HEK293T (cell line): Measurements from ENCODE around the gene SP100.

Source experiments
- CTCF ChIA-PET: fragments of 350-600 bp; formaldehyde crosslinking; extraction: SDS; loops from one replicate; lab custom pipeline; 2021; ENCODE audit warnings: antibody characterized with exemption, inconsistent platforms; lab: Yijun Ruan, JAX
- POLR2A ChIA-PET: fragments of 350-600 bp; formaldehyde crosslinking; extraction: SDS; loops from one replicate; lab custom pipeline; 2020; ENCODE audit warnings: antibody characterized with exemption, inconsistent platforms; lab: Yijun Ruan, JAX
- DNase-seq: peaks from one replicate; pipeline ENCODE4 v3.0.0; 2012; ENCODE audit warnings: mixed read lengths; ENCODE audit errors: extremely low spot score
- ARNT ChIP-seq: fragments of 450-650 bp; IDR thresholded peaks from 2 replicates; pipeline ENCODE4 v1.6.1; 2017; ENCODE audit warnings: mild to moderate bottlenecking
- BHLHE40 ChIP-seq: fragments of 450-650 bp; IDR thresholded peaks from 2 replicates; pipeline ENCODE4 v1.6.1; 2016; ENCODE audit warnings: mild to moderate bottlenecking, moderate library complexity, borderline replicate concordance
- CTBP1 ChIP-seq: fragments of 450-650 bp; IDR thresholded peaks from 2 replicates; pipeline ENCODE4 v1.6.1; 2016; ENCODE audit warnings: borderline replicate concordance
- ELF4 ChIP-seq: fragments of 450-650 bp; IDR thresholded peaks from 2 replicates; pipeline ENCODE4 v1.6.1; 2017; ENCODE audit warnings: antibody characterized with exemption
- FOXA1 ChIP-seq: fragments of 450-650 bp; IDR thresholded peaks from 2 replicates; pipeline ENCODE4 v1.6.1; 2016; ENCODE audit warnings: mild to moderate bottlenecking
- FOXK2 ChIP-seq: fragments of 450-650 bp; IDR thresholded peaks from 2 replicates; pipeline ENCODE4 v1.6.1; 2016; ENCODE audit warnings: mild to moderate bottlenecking
- FOXM1 ChIP-seq: fragments of 450-650 bp; IDR thresholded peaks from 2 replicates; pipeline ENCODE4 v1.6.1; 2017; ENCODE audit warnings: mild to moderate bottlenecking, borderline replicate concordance
- HDGF ChIP-seq: fragments of 450-650 bp; IDR thresholded peaks from 2 replicates; pipeline ENCODE4 v1.6.1; 2017; ENCODE audit warnings: antibody characterized with exemption, borderline replicate concordance
- L3MBTL2 ChIP-seq: fragments of 450-650 bp; conservative IDR thresholded peaks from 2 replicates; pipeline ENCODE4 v1.6.1; 2016; ENCODE audit warnings: mild to moderate bottlenecking
- LEF1 ChIP-seq: fragments of 450-650 bp; IDR thresholded peaks from 2 replicates; pipeline ENCODE4 v1.6.1; 2017; ENCODE audit warnings: mild to moderate bottlenecking, borderline replicate concordance
- NFRKB ChIP-seq: fragments of 450-650 bp; IDR thresholded peaks from 2 replicates; pipeline ENCODE4 v1.6.1; 2016; ENCODE audit warnings: mild to moderate bottlenecking, moderate library complexity
- SP1 ChIP-seq: fragments of 450-650 bp; IDR thresholded peaks from 2 replicates; pipeline ENCODE4 v1.6.1; 2017
- SUZ12 ChIP-seq: fragments of 450-650 bp; IDR thresholded peaks from 2 replicates; pipeline ENCODE4 v1.6.1; 2016; ENCODE audit warnings: mild to moderate bottlenecking
- TARDBP ChIP-seq: fragments of 450-650 bp; IDR thresholded peaks from 2 replicates; pipeline ENCODE4 v1.6.1; 2016
- ZNF384 ChIP-seq: fragments of 450-650 bp; IDR thresholded peaks from 2 replicates; pipeline ENCODE4 v1.6.1; 2016
- TF ChIP-seq, protein P1 (sequence below): fragments of 450-650 bp; IDR thresholded peaks from 2 replicates; pipeline ENCODE4 v1.6.1; 2016

The SP100 gene

GRCh38 chr2:230569298-230569697 is 153.3 kb downstream of the SP100 start:
- ChIA-PET CTCF (no interaction called here), POLR2A (no interaction called here)
- no peak for DNase-seq
- TF ChIP-seq LEF1 (no peak), SUZ12 (no peak), NFRKB (no peak), TARDBP (no peak), ARNT (no peak), FOXM1 (no peak), ZNF384 (no peak), CTBP1 (no peak), FOXA1 (no peak), FOXK2 (no peak), ELF4 (no peak), SP1 (no peak), BHLHE40 (no peak), L3MBTL2 (no peak), HDGF (no peak)
- TF ChIP-seq, protein P1, sequence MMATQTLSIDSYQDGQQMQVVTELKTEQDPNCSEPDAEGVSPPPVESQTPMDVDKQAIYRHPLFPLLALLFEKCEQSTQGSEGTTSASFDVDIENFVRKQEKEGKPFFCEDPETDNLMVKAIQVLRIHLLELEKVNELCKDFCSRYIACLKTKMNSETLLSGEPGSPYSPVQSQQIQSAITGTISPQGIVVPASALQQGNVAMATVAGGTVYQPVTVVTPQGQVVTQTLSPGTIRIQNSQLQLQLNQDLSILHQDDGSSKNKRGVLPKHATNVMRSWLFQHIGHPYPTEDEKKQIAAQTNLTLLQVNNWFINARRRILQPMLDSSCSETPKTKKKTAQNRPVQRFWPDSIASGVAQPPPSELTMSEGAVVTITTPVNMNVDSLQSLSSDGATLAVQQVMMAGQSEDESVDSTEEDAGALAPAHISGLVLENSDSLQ: no peak

DNA sequence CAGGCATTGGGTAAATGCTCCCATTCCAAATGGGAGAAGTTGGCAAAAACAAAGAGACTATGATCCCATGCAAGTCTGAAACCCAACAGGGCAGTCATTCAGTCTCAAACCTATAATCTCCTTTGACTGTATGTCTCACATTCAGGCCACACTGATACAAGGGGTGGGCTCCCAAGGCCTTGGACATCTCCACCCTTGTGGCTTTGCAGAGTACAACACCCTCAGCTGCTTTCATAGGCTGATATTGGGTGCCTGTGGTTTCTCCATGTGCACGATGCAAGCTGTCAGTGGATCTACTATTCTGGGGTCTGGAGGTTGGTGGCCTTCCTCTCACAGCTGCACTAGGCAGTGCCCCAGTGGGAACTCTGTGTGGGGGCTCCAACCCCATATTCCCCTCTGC is 155.0 kb downstream of the SP100 start:
- ChIA-PET POLR2A (no interaction called here), CTCF (no interaction called here)
- DNase-seq: no peak
- TF ChIP-seq SUZ12: no peak
- no peak for TF ChIP-seq HDGF
- TF ChIP-seq SP1: no peak
- no peak for TF ChIP-seq ZNF384
- TF ChIP-seq BHLHE40: no peak
- no peak for TF ChIP-seq FOXM1
- TF ChIP-seq ELF4: no peak
- no peak for TF ChIP-seq L3MBTL2
- TF ChIP-seq TARDBP: no peak
- TF ChIP-seq NFRKB: no peak
- TF ChIP-seq CTBP1: no peak
- TF ChIP-seq LEF1: no peak
- no peak for TF ChIP-seq FOXK2
- no peak for TF ChIP-seq FOXA1
- no peak for TF ChIP-seq ARNT
- TF ChIP-seq, protein P1: no peak

DNA sequence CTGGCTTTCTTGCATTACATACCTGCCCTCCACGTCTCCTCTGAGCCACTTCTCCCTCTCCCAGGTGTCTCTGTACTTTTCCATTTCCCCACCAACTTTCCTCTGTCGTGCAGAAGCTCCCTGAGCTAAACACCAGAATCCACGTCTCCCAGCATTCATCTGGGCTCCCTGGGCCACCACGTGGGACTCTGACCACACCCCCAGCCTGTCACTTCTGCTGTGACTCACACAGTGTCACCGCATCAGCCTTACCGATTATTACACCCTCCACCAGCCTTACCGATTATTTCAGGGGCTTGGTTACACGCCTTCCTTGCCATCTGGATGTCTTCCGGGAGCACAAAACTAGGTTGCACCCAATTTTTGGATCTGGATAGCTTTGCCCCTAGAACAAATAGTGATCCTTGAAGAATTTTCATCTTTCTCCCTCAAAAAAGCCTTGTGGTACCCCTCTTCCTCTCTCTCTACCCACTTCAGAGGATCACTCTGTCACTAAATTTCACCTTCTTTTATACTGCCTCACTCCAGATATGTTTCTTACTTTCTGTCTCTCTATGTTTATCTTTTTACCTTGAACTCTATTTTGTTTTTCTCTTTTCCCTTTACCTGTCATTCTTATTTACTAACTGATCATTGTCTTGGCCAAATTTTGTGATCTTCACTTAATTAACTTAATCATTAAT is 159.8 kb downstream of the SP100 start:
- POLR2A ChIA-PET: no interaction called here
- no peak for DNase-seq
- CTCF ChIA-PET: no interaction called here
- no peak for TF ChIP-seq NFRKB
- no peak for TF ChIP-seq FOXM1
- TF ChIP-seq SUZ12: no peak
- TF ChIP-seq LEF1: no peak
- TF ChIP-seq TARDBP: no peak
- TF ChIP-seq ARNT: no peak
- no peak for TF ChIP-seq SP1
- TF ChIP-seq HDGF: no peak
- no peak for TF ChIP-seq ZNF384
- no peak for TF ChIP-seq L3MBTL2
- TF ChIP-seq CTBP1: no peak
- no peak for TF ChIP-seq BHLHE40
- TF ChIP-seq FOXA1: no peak
- no peak for TF ChIP-seq ELF4
- TF ChIP-seq, protein P1: no peak

DNA sequence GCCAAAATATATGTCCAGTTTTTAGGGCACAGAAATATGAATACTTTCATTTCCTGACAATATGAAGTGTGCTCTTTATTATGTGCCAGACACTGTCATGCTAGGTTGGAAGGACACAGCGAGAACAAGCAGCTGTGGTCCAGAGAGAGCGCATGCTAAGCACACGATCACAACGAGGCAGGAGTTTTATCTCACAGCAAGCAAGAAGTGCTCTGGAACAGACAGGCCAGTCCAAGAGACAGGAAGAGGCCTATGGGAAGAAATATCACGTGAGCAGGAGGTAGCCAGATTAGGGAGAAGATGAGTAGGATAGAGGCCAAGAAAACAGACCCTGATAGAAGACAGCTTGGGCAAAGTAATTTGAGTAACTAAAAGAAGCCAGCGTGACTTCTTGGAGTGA is 161.1 kb downstream of the SP100 start:
- no peak for DNase-seq
- CTCF ChIA-PET: no interaction called here
- POLR2A ChIA-PET: no interaction called here
- TF ChIP-seq TARDBP (no peak), CTBP1 (no peak), SP1 (no peak), ELF4 (no peak), SUZ12 (no peak)
- TF ChIP-seq, protein P1: no peak

- DNase-seq: no peak
- ChIA-PET CTCF (no interaction called here), POLR2A (no interaction called here)
- TF ChIP-seq NFRKB (no peak), SUZ12 (no peak), SP1 (no peak), CTBP1 (no peak), HDGF (no peak), FOXA1 (no peak), BHLHE40 (no peak), ARNT (no peak), TARDBP (no peak), LEF1 (no peak), FOXM1 (no peak), FOXK2 (no peak), ELF4 (no peak), L3MBTL2 (no peak), ZNF384 (no peak)
- TF ChIP-seq, protein P1: no peak
Measured at GRCh38 chr2:230578106-230578505, 162.1 kb downstream of the SP100 start.
